Measurements from ENCODE around the gene FAM120C.

The FAM120C gene

GRCh38 chrX:54024350-54024749 lies 158.7 kb downstream of the FAM120C start:
- no peak for DNase-seq

Measured in bone marrow (tissue), 2 donors.